MCF 10A (cell line): ENCODE data around the gene ABCA9. TPM values are rescaled to one million over a fixed set of nuclear protein-coding genes. Genes with fewer than 3 reads are reported as not detected.

Source experiments
- BruUV-seq: library from RNA; stranded (reverse); fragments of 400-500 nt; replicated peaks from 2 replicates; lab custom pipeline; 2021; lab: Mats Ljungman, UMichigan
- CTCF ChIA-PET: fragments of 300-600 bp; sonication (Branson Sonifier 250); formaldehyde crosslinking; extraction: SDS; loops from one replicate; lab custom pipeline; 2021; ENCODE audit warnings: antibody characterized with exemption, inconsistent platforms; lab: Yijun Ruan, JAX
- POLR2A ChIA-PET: fragments of 300-600, 350-650 bp; sonication (Branson Sonifier 250); formaldehyde crosslinking; extraction: SDS; loops from one replicate; lab custom pipeline; 2020; ENCODE audit warnings: antibody characterized with exemption, inconsistent platforms; lab: Yijun Ruan, JAX
- DNase-seq: peaks from one replicate; pipeline ENCODE4 v3.0.0-alpha.2; 2018; ENCODE audit not compliant: unreplicated experiment
- H3K27ac Mint-ChIP-seq: one replicate; pipeline ENCODE4 v1.8.0; 2022; ENCODE audit warnings: mild to moderate bottlenecking, low read depth, mixed read lengths; ENCODE audit not compliant: unreplicated experiment
- H3K27me3 Mint-ChIP-seq: one replicate; pipeline ENCODE4 v1.8.0; 2022; ENCODE audit warnings: mixed read lengths; ENCODE audit not compliant: insufficient read depth, unreplicated experiment
- H3K36me3 Mint-ChIP-seq: one replicate; pipeline ENCODE4 v1.8.0; 2022; ENCODE audit warnings: mild to moderate bottlenecking, moderate library complexity, mixed read lengths; ENCODE audit not compliant: insufficient read depth, unreplicated experiment
- H3K4me1 Mint-ChIP-seq: one replicate; pipeline ENCODE4 v1.8.0; 2022; ENCODE audit warnings: mixed read lengths; ENCODE audit not compliant: insufficient read depth, unreplicated experiment
- H3K4me3 Mint-ChIP-seq: one replicate; pipeline ENCODE4 v1.8.0; 2022; ENCODE audit warnings: mild to moderate bottlenecking, moderate library complexity, mixed read lengths; ENCODE audit not compliant: unreplicated experiment
- H3K9me3 Mint-ChIP-seq: one replicate; pipeline ENCODE4 v1.8.0; 2022; ENCODE audit warnings: mixed read lengths; ENCODE audit not compliant: unreplicated experiment
- CTCF ChIP-seq: fragments of 200-600 bp; IDR thresholded peaks from one replicate; pipeline ENCODE4 v1.8.0; 2022; ENCODE audit warnings: antibody characterized with exemption, mild to moderate bottlenecking; ENCODE audit not compliant: unreplicated experiment
- intact Hi-C: fragments of 100-400 bp; cut with micrococcal nuclease; formaldehyde crosslinking; loops from 2 replicates; pipeline ENCODE4 v1.14.1; 2022
- total RNA-seq: library from RNA; stranded (reverse); gene quantifications from 2 replicates; pipeline ENCODE4 v1.2.3, GENCODE V29; 2022

The ABCA9 gene
- total RNA-seq, 1 experiment from 2014 or later, result 7.8 TPM

- no peak for TF ChIP-seq CTCF
- ChIA-PET CTCF (no interaction called here), POLR2A (no interaction called here)
- BruUV-seq, result no TSS peak
- H3K4me3 Mint-ChIP-seq, result no peak overlapping the region
- no peak overlapping the region for H3K27ac Mint-ChIP-seq
- peaks cover 9% of the 10 kb centered on the region for H3K4me1 Mint-ChIP-seq
- H3K9me3 Mint-ChIP-seq, result no peaks in the 10 kb centered on the region
- no peaks in the 10 kb centered on the region for H3K27me3 Mint-ChIP-seq
- DNase-seq, result no peak
- intact Hi-C loops, result no loop called here
- H3K36me3 Mint-ChIP-seq, result no peaks in the 10 kb centered on the region
Measured at GRCh38 chr17:69055334-69055733, 5.4 kb downstream of the ABCA9 start.

GRCh38 chr17:69050999-69051775 is 9.5 kb downstream of the ABCA9 start:
- no peak for TF ChIP-seq CTCF
- BruUV-seq, result no TSS peak
- H3K27ac Mint-ChIP-seq, result no peak overlapping the region
- POLR2A ChIA-PET, result interaction anchor here (0.5 to 1.2 kb wide), 4 partner anchors 9 to 1058 kb away, joined by 3 to 5 read pairs (median 3); no protein-coding TSS in a partner anchor
- no peaks in the 10 kb centered on the region for H3K9me3 Mint-ChIP-seq
- no peak overlapping the region for H3K4me3 Mint-ChIP-seq
- DNase-seq, result no peak
- no peaks in the 10 kb centered on the region for H3K36me3 Mint-ChIP-seq
- intact Hi-C loops, result no loop called here
- no peaks in the 10 kb centered on the region for H3K27me3 Mint-ChIP-seq
- CTCF ChIA-PET, result interaction anchor here (0.8 kb wide), 1 partner anchor 8 kb away, joined by 4 read pairs; no protein-coding TSS in a partner anchor
- H3K4me1 Mint-ChIP-seq, result peaks cover 20% of the 10 kb centered on the region

- intact Hi-C loops, result no loop called here
- no peak for TF ChIP-seq CTCF
- Mint-ChIP-seq H3K9me3 (no peaks in the 10 kb centered on the region), H3K4me1 (peaks cover 20% of the 10 kb centered on the region), H3K27me3 (no peaks in the 10 kb centered on the region), H3K36me3 (no peaks in the 10 kb centered on the region), H3K27ac (no peak overlapping the region), H3K4me3 (no peak overlapping the region)
- CTCF ChIA-PET, result no interaction called here
- BruUV-seq, result no TSS peak
- POLR2A ChIA-PET, result no interaction called here
- no peak for DNase-seq
Measured at GRCh38 chr17:69048634-69049033, 12.1 kb downstream of the ABCA9 start.

GRCh38 chr17:69047368-69048263 is 13.1 kb downstream of the ABCA9 start:
- Mint-ChIP-seq H3K27me3 (no peaks in the 10 kb centered on the region), H3K9me3 (no peaks in the 10 kb centered on the region), H3K4me1 (peaks cover 20% of the 10 kb centered on the region), H3K27ac (peak overlapping the region; percentile 19), H3K36me3 (no peaks in the 10 kb centered on the region), H3K4me3 (no peak overlapping the region)
- intact Hi-C loops, result no loop called here
- ChIA-PET POLR2A (interaction anchor here (0.9 kb wide), 1 partner anchor 12 kb away, joined by 3 read pairs; no protein-coding TSS in a partner anchor), CTCF (no interaction called here)
- DNase-seq, result peak; percentile 43
- BruUV-seq, result no TSS peak
- TF ChIP-seq CTCF, result no peak
